ENCODE measurements around the gene HLA-DQB1.
"Not testable (repeated sequence)": the region's sequence is repeated elsewhere in the genome, so short reads cannot be mapped to it uniquely, and the experiment has no call there.

Gene HLA-DQB1

DNA sequence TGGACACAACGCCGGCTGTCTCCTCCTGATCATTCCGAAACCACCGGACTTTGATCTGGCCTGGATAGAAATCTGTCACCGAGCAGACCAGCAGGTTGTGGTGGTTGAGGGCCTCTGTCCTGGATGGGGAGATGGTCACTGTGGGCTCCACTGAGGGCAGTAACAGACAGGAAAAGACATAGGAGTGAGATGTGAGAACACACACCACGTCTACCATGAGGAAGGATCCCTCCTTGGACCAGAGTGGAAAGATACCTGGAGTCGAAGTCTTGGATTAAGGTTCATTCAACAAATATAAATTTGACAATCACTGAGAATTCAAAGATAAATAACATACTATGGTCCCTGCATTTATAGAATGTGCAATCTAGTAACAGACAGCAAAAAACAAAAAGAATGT, 4.4 kb downstream of the HLA-DQB1 start:
- FAIRE-seq: no peak

DNA sequence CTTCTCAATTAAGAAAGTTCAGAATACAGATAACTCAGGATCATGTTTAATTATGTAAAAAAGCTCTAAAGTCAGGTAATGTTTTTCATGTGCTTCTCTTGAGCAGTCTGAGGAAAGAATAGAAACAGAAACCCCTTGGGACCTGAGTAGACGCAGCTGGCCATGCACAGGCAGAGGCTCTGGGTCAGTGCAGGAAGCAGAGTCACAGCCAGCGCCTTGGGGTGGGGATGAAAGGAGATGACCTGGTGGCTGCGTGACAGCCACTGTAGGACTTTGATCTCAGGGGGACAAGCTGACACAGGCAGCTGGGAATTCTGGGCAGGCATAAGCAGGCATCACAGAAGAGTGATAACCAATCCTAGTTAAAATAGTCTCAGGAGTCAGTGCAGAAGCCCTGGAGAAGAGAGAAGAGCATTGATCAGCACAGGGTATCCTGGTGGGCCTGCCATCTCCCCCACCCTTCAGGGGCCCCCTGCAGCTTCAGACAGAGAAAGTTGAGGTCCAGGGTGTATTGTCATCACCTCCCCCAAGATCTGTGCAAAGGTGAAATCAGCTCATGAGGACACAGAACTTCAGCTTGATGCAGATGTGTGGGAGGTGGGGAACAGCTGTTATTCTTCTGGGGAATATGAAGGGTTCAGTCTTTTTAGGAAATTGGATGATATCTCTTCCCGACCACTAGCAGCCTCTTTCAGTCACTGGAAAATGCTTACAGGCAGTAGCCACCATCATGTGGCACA, 6.4 kb downstream of the HLA-DQB1 start:
- no peak for FAIRE-seq

DNA sequence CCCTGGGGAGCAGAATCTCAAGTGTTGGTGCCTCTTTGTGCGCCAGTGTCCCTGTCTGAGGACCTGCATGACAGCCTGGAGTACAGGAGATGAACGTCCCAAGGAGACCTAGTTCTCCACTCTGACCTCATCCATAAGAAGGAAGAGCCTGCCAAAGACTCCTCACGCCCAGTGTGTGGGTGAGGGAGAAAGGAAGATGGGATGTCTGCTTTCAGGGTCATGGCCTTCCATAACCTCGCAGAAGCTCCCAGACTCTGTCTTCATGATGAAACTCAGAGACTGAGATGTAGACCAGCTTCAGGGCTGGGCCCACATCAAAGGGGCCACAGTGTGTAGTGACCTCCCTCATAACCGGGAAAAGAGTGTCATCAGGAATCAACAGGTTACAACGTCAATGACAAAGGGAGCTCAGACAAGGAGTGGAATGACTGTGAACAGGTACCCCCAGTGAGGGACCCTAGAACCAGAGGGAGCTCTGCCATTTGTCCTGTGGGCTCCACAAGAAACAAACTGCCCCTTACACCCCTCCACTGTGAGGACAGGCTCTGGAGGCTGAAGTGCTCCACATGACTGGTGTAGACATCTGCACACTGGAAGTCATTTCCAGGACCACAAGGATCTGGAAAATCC, 8.1 kb downstream of the HLA-DQB1 start:
- no peak for FAIRE-seq

DNA sequence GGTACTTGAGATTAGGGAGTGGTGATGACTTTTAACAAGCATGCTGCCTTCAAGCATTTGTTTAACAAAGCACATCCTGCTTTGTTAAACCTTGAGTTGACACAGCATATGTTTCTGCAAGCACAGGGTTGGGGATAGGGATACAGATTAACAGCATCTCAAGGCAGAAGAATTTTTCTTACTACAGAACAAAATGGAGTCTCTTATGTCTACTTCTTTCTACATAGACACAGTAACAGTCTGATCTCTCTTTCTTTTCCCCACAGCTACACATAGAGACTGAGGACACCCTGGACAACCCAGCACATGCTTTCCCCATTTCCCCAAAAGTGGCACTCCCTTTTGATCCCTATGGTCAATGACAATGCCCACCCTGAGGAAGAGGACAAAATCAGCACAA, 8.6 kb downstream of the HLA-DQB1 start:
- not testable (repeated sequence) for FAIRE-seq

DNA sequence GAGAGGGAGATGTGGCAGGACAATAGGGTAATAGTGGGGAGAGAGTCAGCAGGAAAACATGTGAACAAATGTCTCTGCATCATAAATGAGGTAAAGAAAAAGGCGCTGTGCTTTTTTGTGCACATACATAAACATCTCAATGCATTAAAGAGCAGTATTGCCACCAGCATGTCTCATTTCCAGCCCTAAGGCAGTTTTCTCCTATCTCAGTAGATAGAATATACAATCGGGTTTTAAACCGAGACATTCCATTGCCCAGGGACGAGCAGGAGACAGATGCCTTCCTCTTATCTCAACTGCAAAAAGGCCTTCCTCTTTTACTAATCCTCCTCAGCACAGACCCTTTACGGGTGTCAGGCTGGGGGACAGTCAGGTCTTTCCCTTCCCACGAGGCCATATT, 9.1 kb downstream of the HLA-DQB1 start:
- FAIRE-seq: not testable (repeated sequence)

DNA sequence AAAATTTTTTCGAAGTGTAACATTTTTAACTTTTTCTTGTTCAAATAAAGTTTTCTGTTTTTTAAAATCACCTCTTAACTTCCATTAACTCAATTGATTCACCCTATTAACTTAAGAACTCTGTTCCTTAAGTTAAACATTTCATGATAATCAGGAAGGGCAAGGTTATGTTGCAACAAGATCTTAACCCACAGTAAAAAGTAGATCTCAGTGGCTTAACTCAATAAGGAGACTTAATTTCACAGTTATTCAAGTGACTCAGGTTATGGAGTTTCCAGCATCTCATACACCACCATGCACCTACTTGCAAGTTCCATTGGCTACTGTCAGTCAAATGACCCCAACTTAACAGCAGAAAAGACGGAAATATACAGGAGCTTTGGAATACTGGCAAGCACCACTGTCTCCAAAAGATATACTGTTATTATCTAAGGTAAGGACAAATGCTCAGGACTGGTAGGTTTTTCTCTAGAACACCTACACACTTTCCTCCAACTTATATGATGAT, 11.2 kb downstream of the HLA-DQB1 start:
- no peak for FAIRE-seq

DNA sequence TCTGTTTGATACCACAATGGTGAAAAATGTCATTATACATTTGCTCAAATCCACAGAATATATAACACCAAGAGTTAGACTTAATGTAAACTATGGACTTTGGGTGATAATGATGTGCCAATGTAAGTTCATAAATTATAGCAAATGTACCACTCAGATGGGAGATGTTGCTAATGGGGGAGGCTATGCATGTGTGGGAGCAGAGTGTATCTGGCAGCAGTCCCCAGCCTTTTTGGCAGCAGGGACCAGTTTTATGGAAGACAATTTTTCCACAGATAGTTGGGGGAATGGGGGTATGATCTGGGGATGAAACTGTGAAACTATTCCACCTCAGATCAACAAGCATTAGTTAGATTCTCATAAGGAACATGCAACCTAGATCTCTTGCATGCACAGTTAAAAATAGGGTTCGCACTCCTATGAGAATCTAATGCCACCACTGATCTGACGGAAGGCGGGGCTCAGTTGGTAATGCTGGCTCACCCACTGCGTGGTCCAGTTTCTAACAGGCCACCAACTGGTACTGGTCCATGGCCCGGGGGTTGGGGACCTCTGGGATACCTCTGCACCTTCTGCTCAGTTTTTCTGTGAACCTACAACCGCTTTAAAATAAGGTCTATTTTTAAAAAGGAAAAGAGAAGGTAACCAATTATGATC, 21.3 kb downstream of the HLA-DQB1 start:
- no peak for FAIRE-seq

DNA sequence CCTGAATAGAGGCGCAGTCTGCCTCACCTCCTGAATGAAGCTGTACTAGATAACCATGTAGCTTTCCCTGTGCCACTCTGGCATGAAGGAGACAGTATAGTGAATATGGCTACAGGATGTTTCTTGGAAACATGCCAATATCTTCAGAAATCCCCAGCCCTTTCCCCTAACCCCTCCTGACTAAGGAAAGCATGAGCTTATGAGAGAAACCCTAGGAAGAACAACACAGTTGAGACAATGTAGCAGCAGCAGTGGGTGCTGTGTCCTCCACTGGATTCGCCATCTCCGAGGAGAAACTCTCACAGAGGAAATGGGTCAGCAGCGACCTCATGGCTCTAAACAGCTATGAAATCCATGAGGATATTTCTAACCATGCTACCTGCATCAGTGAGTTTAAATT, 22.6 kb downstream of the HLA-DQB1 start:
- no peak for FAIRE-seq

DNA sequence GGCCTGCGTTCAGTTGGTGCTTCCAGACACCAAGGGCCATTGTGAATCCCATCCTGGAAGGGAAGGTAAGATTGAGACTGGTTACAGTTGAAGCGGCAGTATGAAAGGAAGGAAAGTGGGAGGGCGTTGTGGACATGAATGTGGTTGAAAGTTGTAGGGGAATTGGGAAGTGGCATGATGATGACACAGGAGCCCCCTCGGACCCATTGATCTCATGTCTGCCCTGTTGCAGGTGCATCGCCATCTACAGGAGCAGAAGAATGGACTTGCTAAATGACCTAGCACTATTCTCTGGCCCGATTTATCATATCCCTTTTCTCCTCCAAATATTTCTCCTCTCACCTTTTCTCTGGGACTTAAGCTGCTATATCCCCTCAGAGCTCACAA, 23.7 kb downstream of the HLA-DQB1 start:
- FAIRE-seq: no peak

DNA sequence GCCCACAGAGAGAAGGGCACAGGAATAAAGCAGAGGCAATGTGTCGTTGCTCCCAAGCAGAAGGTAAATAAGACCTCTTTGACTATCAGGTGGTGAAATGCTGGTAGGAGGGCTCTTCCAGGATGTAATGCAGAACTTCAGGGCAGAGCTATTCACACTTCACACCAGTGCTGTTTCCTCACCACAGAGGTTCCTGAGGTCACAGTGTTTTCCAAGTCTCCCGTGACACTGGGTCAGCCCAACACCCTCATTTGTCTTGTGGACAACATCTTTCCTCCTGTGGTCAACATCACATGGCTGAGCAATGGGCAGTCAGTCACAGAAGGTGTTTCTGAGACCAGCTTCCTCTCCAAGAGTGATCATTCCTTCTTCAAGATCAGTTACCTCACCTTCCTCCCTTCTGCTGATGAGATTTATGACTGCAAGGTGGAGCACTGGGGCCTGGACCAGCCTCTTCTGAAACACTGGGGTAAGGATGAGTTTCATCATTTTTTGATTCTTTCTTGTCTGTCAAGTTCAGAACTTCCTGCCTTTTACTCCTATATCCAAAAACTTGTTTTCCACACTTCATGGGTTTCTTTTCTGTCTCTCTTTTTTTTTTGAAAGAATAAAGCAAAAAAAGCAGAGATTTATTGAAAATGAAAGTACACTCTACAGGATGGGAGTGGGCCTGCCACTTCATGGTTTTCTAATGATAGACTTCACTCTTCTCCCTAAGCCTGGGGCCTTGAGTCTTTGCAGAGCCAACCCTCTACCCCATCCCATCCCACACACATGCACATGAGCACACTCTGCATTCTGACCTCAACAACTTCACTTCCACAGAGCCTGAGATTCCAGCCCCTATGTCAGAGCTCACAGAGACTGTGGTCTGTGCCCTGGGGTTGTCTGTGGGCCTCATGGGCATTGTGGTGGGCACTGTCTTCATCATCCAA, 24.4 kb downstream of the HLA-DQB1 start:
- FAIRE-seq: not testable (repeated sequence)

DNA sequence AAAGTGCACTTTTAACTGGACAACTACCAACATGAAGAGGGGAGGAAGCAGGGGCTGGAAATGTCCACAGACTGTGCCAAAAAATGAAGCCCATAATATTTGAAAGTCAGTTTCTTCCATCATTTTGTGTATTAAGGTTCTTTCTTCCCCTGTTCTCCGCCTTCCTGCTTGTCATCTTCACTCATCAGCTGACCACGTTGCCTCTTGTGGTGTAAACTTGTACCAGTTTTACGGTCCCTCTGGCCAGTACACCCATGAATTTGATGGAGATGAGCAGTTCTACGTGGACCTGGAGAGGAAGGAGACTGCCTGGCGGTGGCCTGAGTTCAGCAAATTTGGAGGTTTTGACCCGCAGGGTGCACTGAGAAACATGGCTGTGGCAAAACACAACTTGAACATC, 25.3 kb downstream of the HLA-DQB1 start:
- FAIRE-seq: no peak

DNA sequence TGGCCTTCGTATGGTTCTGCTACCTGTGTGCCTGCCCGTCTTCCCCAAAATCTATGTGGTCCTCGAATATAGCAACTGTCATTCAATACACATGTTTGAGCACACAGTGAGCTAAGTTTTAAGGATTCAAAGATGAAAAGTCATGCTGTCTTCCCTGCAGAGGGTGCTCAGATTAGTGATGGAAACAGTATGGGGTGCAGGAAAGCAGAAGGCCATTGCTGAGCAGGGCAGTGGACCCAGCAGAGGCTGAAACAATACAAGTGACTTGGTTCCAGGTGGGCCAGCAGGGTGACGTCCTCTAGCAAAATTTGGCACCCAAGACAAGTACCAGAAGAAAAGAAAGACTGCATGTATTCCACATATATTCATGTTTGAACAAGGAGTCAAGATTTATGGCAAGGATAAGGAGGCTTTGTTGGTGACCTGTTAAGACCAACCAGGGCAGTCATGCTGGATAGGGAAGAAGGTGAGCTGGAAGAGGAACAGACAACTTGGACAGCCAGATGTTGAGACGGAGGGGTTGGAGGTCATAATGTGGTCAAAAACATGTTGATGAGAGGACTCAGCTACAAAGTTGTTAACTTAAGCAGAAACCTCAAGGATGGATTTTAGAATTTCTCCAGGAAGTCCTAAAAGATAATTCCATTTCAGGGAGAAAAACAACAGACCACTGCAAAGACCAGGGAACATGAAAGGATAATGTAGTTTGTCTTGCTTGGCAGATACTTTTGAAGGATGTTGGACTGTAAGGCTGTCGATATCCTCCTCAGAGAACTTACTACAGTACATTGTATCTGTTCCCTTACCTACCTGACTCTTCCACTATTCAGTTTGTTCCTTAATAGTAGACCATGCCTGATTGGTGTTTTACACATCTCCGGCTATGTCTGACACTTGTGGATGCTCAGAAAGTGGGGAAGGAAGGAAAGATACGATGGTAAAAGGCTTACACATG, 26.7 kb downstream of the HLA-DQB1 start:
- no peak for FAIRE-seq

DNA sequence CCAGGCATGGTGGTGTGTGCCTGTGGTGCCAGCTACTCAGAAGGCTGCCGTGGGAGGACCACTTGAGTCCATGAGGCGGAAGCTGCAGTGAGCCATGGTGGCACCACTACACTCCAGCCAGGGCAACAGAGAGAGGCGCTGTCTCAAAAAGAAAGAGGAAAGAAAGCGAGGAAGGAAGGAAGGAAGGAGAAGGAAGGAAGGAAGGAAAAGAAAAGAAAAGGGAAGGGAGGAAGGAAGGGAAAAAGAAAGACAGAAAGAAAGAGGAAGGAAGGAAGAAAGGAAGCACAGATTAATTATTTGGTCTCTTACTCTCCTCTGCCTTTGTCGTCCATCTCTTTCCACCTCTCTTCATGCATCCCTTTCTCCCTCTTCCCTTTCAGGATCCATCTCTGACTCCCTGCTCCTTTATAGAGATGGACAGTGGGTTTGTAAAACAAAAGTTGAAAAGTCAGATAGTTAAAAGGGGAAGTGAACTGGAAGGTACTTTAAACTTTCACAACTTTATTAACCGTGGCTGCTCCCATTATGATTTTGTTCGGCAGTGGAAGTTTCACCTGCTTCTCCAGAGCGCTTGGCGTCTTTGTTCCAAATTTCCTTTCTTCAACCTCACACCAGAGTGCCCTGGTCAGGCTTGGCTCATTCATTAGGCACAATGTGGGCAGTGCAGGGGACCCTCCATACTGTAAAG, 27.8 kb downstream of the HLA-DQB1 start:
- no peak for FAIRE-seq

DNA sequence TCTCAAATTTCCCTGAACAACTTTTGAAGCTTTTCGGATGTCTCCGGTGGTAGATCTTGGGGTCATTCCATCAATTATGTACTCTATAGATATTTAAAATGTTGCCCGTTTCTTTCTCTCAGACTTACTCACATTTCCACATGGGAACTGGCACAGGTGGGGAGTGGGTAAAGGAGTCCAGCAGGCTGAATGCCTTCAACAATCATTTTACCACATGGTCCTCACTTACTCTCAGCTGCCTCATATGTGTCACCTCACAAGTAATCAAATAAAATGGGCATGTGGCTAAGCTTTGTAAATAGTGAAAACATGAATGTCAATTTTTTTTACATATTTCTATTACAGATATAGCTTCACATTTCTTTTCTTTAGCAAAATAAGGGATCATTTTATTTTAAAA, 28.6 kb downstream of the HLA-DQB1 start:
- no peak for FAIRE-seq

DNA sequence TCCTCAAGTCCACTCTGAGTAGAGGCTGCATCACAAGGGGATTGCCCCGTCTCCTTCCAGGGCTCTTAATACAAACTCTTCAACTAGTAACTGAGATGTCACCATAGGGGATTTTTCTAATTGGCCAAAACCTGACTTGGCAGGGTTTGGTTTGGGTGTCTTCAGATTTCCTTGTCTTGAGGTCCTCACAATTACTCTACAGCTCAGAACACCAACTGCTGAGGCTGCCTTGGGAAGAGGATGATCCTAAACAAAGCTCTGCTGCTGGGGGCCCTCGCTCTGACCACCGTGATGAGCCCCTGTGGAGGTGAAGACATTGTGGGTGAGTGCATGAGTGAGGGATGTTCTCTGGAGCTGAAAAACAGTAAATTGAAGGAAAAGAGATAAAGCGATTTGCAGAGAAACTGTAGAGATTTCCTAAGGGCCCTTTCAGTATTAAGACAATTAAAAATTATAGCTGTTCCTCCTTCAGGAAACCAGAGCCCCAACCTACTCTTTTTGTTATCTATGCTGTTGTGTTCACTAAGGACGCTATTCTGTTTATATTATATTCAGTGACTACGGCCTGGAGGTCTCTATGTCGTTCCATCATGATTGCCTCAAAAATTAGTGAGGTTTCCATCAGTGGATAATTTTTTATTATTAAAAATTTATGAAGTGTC, 29.1 kb downstream of the HLA-DQB1 start, which contains the start of gene HLA-DQA1:
Gene HLA-DQA1 (plus strand): TSS at position 188 of the 662 bp plus-strand sequence. CDS start 53 bp downstream, at position 241.
- FAIRE-seq: no peak

DNA sequence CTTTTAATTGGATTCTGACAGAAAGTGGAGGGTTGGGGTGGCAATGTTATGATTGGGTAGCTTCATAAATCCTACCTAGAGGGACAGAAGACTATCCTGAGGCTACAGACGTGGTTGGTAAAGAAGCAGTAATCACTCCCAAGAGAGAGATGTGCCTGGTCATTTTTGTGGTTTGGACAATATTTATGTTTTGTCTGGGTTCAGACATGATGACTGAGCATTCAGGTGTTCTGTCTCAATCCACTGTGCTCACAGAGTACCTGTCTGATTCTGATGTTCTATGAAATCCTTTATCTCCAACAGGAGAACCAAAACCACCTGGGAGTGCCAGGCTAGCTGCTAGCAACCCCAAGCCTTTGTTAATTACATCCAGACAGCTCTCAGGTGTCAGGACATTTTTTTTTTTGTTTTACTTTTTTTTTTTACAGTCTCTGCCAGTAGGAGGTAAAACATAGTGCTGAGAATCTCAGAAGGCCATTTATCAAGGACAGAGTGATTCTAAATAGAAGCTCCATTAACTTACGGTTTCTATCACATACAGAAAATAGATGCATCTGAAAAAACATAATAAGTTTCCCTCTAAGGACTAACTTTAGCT, 30.8 kb downstream of the HLA-DQB1 start:
- no peak for FAIRE-seq

DNA sequence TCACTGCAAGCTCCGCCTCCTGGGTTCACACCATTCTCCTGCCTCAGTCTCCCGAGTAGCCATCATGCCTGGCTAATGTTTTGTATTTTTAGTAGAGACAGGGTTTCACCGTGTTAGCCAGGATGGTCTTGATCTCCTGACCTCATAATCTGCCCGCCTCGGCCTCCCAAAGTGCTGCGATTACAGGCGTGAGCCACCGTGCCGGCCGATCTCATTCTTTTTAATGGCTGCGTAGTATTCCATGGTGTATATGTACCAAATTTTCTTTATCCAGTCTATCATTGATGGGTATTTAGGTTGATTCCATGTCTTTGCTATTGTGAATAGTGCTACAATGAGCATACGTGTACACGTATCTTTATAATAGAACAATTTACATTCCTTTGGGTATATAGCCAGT, 36.7 kb downstream of the HLA-DQB1 start:
- not testable (repeated sequence) for FAIRE-seq

DNA sequence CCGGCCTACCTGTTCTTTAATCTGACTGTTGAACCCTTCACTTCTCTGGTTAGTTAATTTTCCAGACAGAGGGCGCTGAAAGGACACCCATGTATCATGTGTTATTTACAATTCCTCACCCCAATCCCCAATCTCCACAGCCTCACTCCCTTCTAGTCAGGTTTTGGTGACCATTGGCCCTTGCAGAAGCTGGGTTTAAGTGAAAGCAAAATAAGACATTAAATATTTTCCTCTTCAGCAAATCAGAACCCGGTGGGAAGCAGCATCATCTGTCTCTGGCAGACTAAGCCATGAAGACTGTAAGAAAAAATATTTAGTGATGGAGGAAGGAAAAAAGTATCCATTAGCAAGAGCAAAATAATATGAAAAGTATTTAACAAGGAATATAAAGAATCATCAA, 38.6 kb downstream of the HLA-DQB1 start:
- no peak for FAIRE-seq

DNA sequence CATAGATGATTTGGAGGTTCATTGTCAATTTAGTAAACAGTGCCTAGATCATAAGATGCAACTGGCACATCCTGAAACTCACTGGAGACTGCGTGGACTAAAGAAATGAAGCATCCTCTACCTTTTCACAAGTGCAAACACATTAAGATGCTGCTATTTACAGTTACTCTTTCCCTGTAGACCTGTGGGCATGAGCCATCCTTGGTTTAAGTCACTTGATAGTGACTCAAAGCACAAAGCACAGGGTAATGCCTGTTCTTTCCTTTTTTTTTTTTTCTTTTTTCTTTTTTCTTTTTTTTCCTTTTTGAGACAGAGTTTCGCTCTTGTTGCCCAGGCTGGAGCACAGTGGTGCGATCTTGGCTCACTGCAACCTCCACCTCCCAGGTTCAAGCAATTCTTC, 39.2 kb downstream of the HLA-DQB1 start:
- no peak for FAIRE-seq

DNA sequence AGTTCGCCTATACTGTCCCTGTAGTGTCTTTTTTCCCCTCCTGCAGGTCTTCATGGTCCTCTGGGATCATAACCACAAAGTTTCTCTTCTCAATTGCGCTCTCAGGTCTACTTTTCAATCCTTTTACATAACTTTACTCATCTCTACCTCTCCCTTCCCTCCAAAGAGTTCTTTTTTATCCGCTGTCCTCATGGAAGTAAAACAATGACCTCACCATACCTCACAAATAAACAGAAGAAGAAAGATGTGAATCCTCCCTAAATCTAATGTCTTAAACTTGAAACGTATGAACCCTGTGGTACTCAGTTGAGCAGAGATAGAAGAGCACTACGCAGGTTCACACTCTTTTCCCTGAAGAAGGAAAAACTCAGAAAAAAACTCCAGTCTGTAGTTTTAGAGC, 41.3 kb downstream of the HLA-DQB1 start:
- no peak for FAIRE-seq
